PC-3 (cell line): ENCODE data around the gene ARHGAP26.

Experiments
- EZH2 ChIP-seq: fragments of 300-600 bp; sonication (generic); IDR thresholded peaks from one replicate; pipeline ENCODE4 v1.6.1; 2017; ENCODE audit warnings: antibody characterized with exemption, mild to moderate bottlenecking, low read length; ENCODE audit not compliant: unreplicated experiment
- TF ChIP-seq, protein P1 (sequence below): fragments of 300-600 bp; sonication (generic); conservative IDR thresholded peaks from 2 replicates; pipeline ENCODE4 v1.5.1; 2017; ENCODE audit warnings: antibody characterized with exemption, low read depth, mild to moderate bottlenecking, low read length

GRCh38 chr5:143059355-143059754 lies 289.2 kb downstream of the ARHGAP26 start:
- TF ChIP-seq, protein P1, sequence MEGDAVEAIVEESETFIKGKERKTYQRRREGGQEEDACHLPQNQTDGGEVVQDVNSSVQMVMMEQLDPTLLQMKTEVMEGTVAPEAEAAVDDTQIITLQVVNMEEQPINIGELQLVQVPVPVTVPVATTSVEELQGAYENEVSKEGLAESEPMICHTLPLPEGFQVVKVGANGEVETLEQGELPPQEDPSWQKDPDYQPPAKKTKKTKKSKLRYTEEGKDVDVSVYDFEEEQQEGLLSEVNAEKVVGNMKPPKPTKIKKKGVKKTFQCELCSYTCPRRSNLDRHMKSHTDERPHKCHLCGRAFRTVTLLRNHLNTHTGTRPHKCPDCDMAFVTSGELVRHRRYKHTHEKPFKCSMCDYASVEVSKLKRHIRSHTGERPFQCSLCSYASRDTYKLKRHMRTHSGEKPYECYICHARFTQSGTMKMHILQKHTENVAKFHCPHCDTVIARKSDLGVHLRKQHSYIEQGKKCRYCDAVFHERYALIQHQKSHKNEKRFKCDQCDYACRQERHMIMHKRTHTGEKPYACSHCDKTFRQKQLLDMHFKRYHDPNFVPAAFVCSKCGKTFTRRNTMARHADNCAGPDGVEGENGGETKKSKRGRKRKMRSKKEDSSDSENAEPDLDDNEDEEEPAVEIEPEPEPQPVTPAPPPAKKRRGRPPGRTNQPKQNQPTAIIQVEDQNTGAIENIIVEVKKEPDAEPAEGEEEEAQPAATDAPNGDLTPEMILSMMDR, result no peak
- no peak for TF ChIP-seq EZH2
